Measurements from ENCODE around the gene NAALADL2. TPM values are rescaled to one million over a fixed set of nuclear protein-coding genes. Genes with fewer than 3 reads are reported as not detected.

The NAALADL2 gene
- total and polyA plus RNA-seq, 2 of the 13 experiments (the other 11 are each of a cell fraction or from before 2014, with no cell fraction given) = 0.08 TPM; not detected in 1

DNA sequence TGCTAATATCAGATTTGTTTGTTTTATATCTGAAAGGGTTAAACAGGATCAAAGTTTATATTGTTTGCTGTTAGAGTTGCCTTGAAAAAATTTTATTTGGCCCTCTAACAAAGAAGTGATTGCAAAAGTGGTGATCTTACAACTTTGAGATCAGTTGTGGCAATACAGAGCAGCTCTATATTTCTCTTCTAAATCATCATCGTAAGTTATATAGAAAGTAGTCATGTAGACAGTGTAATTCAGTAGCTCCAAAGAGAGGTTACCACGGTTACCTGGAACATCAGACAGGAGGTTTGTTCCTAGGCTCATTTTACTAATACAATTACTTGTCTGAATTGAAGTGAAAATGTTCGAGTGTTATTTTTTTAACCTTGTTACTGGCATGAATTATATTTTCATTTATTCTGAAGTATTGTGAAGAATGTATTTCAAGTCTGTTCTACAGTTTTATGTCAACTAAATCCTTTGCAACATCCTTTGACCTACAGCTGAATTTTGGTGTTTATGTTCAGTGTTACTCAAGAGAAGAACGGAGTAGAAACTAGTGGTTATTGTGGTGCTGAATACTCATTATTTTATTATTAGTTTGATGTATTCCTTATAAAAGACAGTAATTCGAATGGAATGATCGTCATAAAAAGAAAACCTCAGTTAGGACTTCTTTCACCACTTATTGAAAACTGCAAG is 214.2 kb downstream of the NAALADL2 start:
- FAIRE-seq = no peak
- TF ChIP-seq RXRA (CRISPR knock-in tag; IDR thresholded peaks at IDR 0.05) (no peak), IRF9 (CRISPR knock-in tag; IDR thresholded peaks at IDR 0.05; ENCODE audit: borderline replicate concordance) (no peak), ZNF841 (CRISPR knock-in tag; IDR thresholded peaks at IDR 0.05; ENCODE audit: borderline replicate concordance) (no peak), ZNF788 (CRISPR knock-in tag; IDR thresholded peaks at IDR 0.05; ENCODE audit: borderline replicate concordance) (no peak), CSRNP2 (CRISPR knock-in tag; conservative IDR thresholded peaks at IDR 0.05; ENCODE audit: low read depth) (no peak), KLF12 (CRISPR knock-in tag; IDR thresholded peaks at IDR 0.05; ENCODE audit: borderline replicate concordance) (no peak), SCMH1 (CRISPR knock-in tag; IDR thresholded peaks at IDR 0.05; ENCODE audit: borderline replicate concordance) (no peak), FOXM1 (CRISPR knock-in tag; IDR thresholded peaks at IDR 0.05) (no peak), MAZ (IDR thresholded peaks at IDR 0.05; ENCODE audit: borderline replicate concordance, low read depth, low read length) (no peak), MAZ (CRISPR knock-in tag; IDR thresholded peaks at IDR 0.05; ENCODE audit: low read depth) (no peak), SATB2 (CRISPR knock-in tag; IDR thresholded peaks at IDR 0.05) (no peak), ZNF709 (CRISPR knock-in tag; IDR thresholded peaks at IDR 0.05) (no peak), SIX1 (CRISPR knock-in tag; IDR thresholded peaks at IDR 0.05; ENCODE audit: borderline replicate concordance) (no peak), TBX3 (IDR thresholded peaks at IDR 0.05; ENCODE audit: borderline replicate concordance) (no peak), KAT7 (CRISPR knock-in tag; IDR thresholded peaks at IDR 0.05; ENCODE audit: borderline replicate concordance) (no peak)
- TF ChIP-seq, protein P1, sequence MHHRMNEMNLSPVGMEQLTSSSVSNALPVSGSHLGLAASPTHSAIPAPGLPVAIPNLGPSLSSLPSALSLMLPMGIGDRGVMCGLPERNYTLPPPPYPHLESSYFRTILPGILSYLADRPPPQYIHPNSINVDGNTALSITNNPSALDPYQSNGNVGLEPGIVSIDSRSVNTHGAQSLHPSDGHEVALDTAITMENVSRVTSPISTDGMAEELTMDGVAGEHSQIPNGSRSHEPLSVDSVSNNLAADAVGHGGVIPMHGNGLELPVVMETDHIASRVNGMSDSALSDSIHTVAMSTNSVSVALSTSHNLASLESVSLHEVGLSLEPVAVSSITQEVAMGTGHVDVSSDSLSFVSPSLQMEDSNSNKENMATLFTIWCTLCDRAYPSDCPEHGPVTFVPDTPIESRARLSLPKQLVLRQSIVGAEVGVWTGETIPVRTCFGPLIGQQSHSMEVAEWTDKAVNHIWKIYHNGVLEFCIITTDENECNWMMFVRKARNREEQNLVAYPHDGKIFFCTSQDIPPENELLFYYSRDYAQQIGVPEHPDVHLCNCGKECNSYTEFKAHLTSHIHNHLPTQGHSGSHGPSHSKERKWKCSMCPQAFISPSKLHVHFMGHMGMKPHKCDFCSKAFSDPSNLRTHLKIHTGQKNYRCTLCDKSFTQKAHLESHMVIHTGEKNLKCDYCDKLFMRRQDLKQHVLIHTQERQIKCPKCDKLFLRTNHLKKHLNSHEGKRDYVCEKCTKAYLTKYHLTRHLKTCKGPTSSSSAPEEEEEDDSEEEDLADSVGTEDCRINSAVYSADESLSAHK (CRISPR knock-in tag; IDR thresholded peaks at IDR 0.05; ENCODE audit: borderline replicate concordance) = no peak
- TF ChIP-seq, protein P2, sequence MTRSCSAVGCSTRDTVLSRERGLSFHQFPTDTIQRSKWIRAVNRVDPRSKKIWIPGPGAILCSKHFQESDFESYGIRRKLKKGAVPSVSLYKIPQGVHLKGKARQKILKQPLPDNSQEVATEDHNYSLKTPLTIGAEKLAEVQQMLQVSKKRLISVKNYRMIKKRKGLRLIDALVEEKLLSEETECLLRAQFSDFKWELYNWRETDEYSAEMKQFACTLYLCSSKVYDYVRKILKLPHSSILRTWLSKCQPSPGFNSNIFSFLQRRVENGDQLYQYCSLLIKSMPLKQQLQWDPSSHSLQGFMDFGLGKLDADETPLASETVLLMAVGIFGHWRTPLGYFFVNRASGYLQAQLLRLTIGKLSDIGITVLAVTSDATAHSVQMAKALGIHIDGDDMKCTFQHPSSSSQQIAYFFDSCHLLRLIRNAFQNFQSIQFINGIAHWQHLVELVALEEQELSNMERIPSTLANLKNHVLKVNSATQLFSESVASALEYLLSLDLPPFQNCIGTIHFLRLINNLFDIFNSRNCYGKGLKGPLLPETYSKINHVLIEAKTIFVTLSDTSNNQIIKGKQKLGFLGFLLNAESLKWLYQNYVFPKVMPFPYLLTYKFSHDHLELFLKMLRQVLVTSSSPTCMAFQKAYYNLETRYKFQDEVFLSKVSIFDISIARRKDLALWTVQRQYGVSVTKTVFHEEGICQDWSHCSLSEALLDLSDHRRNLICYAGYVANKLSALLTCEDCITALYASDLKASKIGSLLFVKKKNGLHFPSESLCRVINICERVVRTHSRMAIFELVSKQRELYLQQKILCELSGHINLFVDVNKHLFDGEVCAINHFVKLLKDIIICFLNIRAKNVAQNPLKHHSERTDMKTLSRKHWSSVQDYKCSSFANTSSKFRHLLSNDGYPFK (CRISPR knock-in tag; IDR thresholded peaks at IDR 0.05; ENCODE audit: borderline replicate concordance) = no peak

More for the DNA sequence above, 214.2 kb downstream of the NAALADL2 start:
- Histone ChIP-seq H3K27ac (ENCODE audit: extremely low read length, insufficient read depth, low read length) (no peak overlapping the region), H3K9ac (ENCODE audit: insufficient read depth, low read depth, low read length) (no peak overlapping the region), H3K9me3 (ENCODE audit: low read length) (no peaks in the 10 kb centered on the region), H2AFZ (ENCODE audit: low read length) (no peak overlapping the region), H3K36me3 (replicated peaks in 1 of 2; ENCODE audit: control insufficient read depth in 1 of 2, insufficient read depth in 2 of 2, low read length in 2 of 2) (no peaks in the 10 kb centered on the region), H3K27me3 (ENCODE audit: control insufficient read depth in 1 of 2, insufficient read depth in 2 of 2, low read length in 2 of 2) (no peaks in the 10 kb centered on the region), H3K4me1 (ENCODE audit: insufficient read depth, low read length) (no peaks in the 10 kb centered on the region), H3K79me2 (ENCODE audit: insufficient read depth, low read length) (no peaks in the 10 kb centered on the region), H3K4me2 (ENCODE audit: low read depth, low read length) (no peak overlapping the region), H3K4me3 (replicated peaks in 1 of 3; ENCODE audit: insufficient read depth in 1 of 3, low read depth in 2 of 3, low read length in 3 of 3) (no peak overlapping the region), H4K20me1 (ENCODE audit: insufficient read depth, low read length) (no peaks in the 10 kb centered on the region)
- under 1% methylated on average over 6 of the region's 6 CpGs for WGBS (ENCODE audit: low lambda C conversion rate)
- ChIA-PET POLR2A (no interaction called here), CTCF (ENCODE audit: low intra/inter-chr PET ratio, low total read pairs) (no interaction called here)
- ATAC-seq (no peak), DNase-seq (ENCODE audit: low spot score) (no peak)
- intact Hi-C loops (cut with micrococcal nuclease; ENCODE audit: unreplicated experiment) (no loop called here), in situ Hi-C loops (cut with HindIII; ENCODE audit: extremely low pct_ligation_motif_present, low pct_unique_long_range_greater_than_20kb) (no loop called here)
- BruUV-seq (replicated peaks) = no TSS peak
